ENCODE data around the gene LEMD3.

Gene LEMD3

DNA sequence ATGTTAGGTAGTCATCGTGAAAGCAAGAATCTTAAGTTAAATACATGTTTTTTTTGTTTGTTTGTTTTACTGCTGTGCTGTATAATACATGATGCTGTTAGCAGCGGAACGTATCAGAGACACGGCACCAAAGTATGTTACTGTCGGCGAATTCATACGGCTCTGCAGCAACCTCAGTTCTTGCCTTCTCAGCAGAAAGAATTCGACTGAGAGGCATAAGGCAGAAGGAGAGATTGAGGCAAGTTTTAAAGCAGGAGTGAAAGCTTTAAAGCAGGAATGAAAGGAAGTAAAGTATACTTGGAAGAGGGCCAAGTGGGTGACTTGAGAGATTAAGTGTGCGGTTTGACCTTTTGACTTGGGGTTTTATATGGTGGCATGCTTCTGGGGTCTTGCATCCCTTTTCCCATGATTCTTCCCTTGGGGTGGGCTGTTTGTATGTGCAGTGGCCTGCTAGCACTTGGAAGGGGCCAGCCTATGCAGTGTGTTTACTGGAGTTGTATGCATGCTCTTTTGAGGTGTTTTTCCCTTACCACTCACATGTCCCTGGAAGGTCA lies 23.7 kb downstream of the LEMD3 start:
- Histone ChIP-seq H3K4me1 (ENCODE audit: control insufficient read depth, insufficient read depth, low read length, unreplicated experiment) (no peaks in the 10 kb centered on the region), H3K27me3 (ENCODE audit: insufficient read depth, low read length) (no peaks in the 10 kb centered on the region), H3K79me2 (ENCODE audit: control insufficient read depth, insufficient read depth, low read length, unreplicated experiment) (peaks cover 61% of the 10 kb centered on the region), H3K36me3 (ENCODE audit: insufficient read depth, low read length) (peaks cover 21% of the 10 kb centered on the region), H3K4me3 (ENCODE audit: low read depth, low read length) (no peak overlapping the region), H3K27ac (ENCODE audit: low read depth, low read length) (no peak overlapping the region), H2AFZ (ENCODE audit: low read length, unreplicated experiment) (no peak overlapping the region)

DNA sequence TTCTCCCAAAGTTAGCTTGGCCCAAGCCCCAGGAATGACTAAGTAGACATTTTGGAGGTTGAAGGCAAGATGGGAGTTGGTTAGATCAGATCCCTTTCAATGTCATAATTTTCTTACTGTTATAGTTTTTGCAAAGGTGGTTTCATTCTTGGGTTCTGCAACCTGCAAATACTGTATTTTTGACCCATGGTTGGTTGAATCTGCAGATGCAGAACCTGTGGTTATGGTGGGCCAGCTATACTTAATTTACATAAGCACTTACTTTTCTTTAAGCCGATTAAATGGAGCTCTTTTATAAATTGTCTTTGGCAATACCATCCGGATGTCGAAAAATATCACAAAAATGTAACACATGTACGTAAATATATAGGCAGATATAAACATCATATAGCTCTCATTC lies 25.6 kb downstream of the LEMD3 start:
- H3K36me3 ChIP-seq (ENCODE audit: insufficient read depth, low read length) = peaks cover 26% of the 10 kb centered on the region
- H3K4me1 ChIP-seq (ENCODE audit: control insufficient read depth, insufficient read depth, low read length, unreplicated experiment) = no peaks in the 10 kb centered on the region
- H3K4me3 ChIP-seq (ENCODE audit: low read depth, low read length) = no peak overlapping the region
- no peak overlapping the region for H3K27ac ChIP-seq (ENCODE audit: low read depth, low read length)
- no peaks in the 10 kb centered on the region for H3K27me3 ChIP-seq (ENCODE audit: insufficient read depth, low read length)
- peaks cover 58% of the 10 kb centered on the region for H3K79me2 ChIP-seq (ENCODE audit: control insufficient read depth, insufficient read depth, low read length, unreplicated experiment)
- H2AFZ ChIP-seq (ENCODE audit: low read length, unreplicated experiment) = no peak overlapping the region

DNA sequence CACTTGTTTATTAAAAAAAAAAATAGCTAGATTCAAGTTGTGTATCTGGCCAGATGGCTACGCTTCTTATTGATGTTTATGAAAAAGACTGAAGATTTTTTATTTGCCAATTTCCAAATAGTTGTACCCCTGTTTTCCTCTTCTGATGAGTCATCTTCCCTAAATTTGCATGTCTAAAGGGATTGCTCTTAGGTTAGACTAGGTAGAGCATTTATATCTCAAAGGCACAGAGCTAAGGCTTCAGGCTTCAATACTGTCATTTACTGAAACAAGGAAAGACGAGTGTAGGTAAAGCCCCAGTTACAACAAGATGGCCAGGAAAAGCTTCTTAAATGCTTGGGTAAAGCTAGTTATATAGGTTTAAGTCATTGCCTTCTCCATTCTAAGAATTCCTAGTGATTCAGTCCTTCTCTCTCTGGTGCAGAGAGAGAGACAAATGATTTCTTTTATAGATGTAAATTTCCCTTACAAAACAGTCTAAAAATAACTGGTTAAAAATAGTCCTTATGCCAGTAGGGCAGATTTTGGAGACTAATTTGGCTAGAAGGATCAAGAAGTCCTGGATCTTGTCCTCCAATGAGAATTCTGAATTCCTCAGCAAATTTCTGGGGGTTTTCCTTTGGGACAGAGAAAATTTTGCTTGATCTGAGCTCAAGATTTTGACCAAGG lies 26.1 kb downstream of the LEMD3 start:
- Histone ChIP-seq H3K4me3 (ENCODE audit: low read depth, low read length) (no peak overlapping the region), H3K79me2 (ENCODE audit: control insufficient read depth, insufficient read depth, low read length, unreplicated experiment) (peaks cover 57% of the 10 kb centered on the region), H3K27ac (ENCODE audit: low read depth, low read length) (no peak overlapping the region), H3K27me3 (ENCODE audit: insufficient read depth, low read length) (no peaks in the 10 kb centered on the region), H2AFZ (ENCODE audit: low read length, unreplicated experiment) (no peak overlapping the region), H3K36me3 (ENCODE audit: insufficient read depth, low read length) (peaks cover 30% of the 10 kb centered on the region), H3K4me1 (ENCODE audit: control insufficient read depth, insufficient read depth, low read length, unreplicated experiment) (no peaks in the 10 kb centered on the region)

DNA sequence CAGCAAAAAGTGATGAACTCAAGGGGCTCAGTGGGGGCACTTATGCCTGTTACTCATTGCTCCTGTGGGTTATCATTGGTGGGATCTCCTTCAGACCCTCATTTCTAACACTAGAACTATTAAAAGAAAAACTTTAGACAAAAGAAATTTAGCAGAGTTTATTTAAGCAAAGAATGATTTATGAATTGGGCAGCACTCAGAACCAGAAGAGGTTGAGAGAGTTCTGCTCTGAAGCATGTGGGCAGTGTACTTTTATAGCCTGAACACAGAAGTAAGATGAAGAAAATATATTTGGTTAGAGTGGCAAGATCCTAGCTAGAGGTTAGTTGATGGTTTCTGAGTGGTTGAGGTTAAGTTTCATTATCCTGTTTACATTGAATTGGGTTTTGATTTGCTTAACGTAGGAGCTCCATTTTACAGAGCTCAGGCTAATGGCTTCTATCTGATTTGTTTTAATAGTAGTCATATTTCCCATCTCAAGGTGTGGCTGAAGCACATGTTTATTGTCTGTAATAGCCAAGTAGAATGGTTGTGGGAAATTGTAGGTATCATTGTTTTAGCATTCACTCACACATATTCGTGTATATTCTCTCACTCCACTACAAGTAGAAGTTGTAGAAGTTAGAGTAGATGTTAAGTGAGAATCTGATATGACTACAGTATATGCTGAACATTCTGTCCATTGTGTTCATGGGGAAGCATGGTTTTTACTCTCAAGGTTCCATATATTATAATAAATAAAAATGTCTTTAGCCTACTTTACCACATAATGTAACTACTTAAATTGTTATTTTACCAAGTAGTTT lies 27.6 kb downstream of the LEMD3 start:
- Histone ChIP-seq H3K27me3 (ENCODE audit: insufficient read depth, low read length) (no peaks in the 10 kb centered on the region), H3K36me3 (ENCODE audit: insufficient read depth, low read length) (peaks cover 30% of the 10 kb centered on the region), H3K27ac (ENCODE audit: low read depth, low read length) (no peak overlapping the region), H3K79me2 (ENCODE audit: control insufficient read depth, insufficient read depth, low read length, unreplicated experiment) (peaks cover 60% of the 10 kb centered on the region), H3K4me3 (ENCODE audit: low read depth, low read length) (no peak overlapping the region), H3K4me1 (ENCODE audit: control insufficient read depth, insufficient read depth, low read length, unreplicated experiment) (no peaks in the 10 kb centered on the region), H2AFZ (ENCODE audit: low read length, unreplicated experiment) (no peak overlapping the region)

DNA sequence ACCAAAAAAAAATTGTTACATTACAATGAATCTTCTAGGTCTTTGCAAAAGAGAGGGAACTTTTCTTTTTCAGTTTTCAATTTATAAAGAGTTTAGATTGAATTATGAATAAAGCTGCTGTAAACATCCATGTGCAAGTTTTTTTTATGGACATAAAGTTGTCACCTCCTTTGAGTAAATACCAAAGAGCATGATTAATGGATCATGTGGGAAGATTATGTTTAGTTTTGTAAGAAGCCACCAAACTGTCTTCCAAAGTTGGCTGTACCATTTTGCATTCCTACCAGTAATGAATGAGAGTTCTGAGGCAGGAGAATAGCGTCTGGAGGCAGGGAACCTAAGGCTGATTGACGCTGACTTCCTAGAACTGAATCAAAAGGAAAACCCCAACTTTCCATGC lies 30.2 kb downstream of the LEMD3 start:
- Histone ChIP-seq H3K4me1 (ENCODE audit: control insufficient read depth, insufficient read depth, low read length, unreplicated experiment) (no peaks in the 10 kb centered on the region), H3K27ac (ENCODE audit: low read depth, low read length) (no peak overlapping the region), H2AFZ (ENCODE audit: low read length, unreplicated experiment) (no peak overlapping the region), H3K4me3 (ENCODE audit: low read depth, low read length) (no peak overlapping the region), H3K36me3 (ENCODE audit: insufficient read depth, low read length) (peaks cover 22% of the 10 kb centered on the region), H3K79me2 (ENCODE audit: control insufficient read depth, insufficient read depth, low read length, unreplicated experiment) (peaks cover 60% of the 10 kb centered on the region), H3K27me3 (ENCODE audit: insufficient read depth, low read length) (no peaks in the 10 kb centered on the region)

DNA sequence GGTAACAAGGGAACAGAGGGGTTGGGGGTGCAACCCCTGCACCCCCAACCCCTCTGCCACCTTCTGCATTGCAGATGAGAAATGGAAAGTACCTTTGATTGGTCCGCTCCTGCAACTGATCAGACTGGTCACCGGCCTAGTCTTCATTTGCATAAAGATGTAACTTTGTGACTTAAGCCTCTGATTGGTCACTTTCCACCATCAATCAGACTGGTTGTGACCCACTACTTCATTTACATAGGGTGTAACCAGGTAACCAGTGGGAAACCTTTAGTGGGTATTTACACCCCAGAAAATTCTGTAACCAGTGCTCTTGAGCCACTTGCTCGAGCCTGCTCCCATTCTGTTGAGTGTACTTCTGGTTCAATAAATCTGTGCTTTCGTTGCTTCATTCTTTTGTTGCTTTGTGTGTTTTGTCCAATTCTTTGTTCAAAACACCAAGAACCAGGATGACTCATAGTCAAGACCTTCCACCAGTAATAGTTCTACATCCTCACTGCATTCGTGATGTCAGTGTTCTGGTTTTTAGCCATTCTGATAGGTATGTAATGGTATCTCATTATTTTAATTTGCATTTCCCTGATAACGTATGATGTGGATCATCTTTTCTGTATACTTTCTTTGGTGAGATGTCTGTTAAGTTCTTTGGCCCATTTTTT lies 30.8 kb downstream of the LEMD3 start:
- Histone ChIP-seq H3K79me2 (ENCODE audit: control insufficient read depth, insufficient read depth, low read length, unreplicated experiment) (peaks cover 56% of the 10 kb centered on the region), H3K4me3 (ENCODE audit: low read depth, low read length) (no peak overlapping the region), H3K27ac (ENCODE audit: low read depth, low read length) (no peak overlapping the region), H3K36me3 (ENCODE audit: insufficient read depth, low read length) (peaks cover 19% of the 10 kb centered on the region), H2AFZ (ENCODE audit: low read length, unreplicated experiment) (no peak overlapping the region), H3K27me3 (ENCODE audit: insufficient read depth, low read length) (no peaks in the 10 kb centered on the region), H3K4me1 (ENCODE audit: control insufficient read depth, insufficient read depth, low read length, unreplicated experiment) (no peaks in the 10 kb centered on the region)

DNA sequence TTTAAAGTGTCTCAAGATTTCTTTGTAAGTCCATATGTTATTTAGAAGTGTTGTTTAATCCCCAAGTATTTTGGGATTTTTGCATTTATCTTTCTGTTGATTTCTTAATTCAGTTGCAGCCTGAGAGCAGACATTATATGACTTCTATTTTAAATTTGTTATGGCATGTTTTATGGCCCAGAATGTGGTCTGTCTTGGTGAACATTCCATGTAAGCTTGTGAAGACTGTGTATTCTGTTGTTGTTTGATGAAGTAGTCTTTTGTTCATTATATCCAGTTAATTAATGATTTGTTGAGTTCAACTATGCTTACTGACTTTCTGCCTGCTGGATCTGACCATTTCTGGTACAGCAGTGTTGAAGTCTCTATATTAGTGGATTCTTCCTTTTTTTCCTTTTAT lies 34.0 kb downstream of the LEMD3 start:
- Histone ChIP-seq H3K27me3 (ENCODE audit: insufficient read depth, low read length) (no peaks in the 10 kb centered on the region), H3K4me1 (ENCODE audit: control insufficient read depth, insufficient read depth, low read length, unreplicated experiment) (no peaks in the 10 kb centered on the region), H3K4me3 (ENCODE audit: low read depth, low read length) (no peak overlapping the region), H3K79me2 (ENCODE audit: control insufficient read depth, insufficient read depth, low read length, unreplicated experiment) (peaks cover 61% of the 10 kb centered on the region), H3K27ac (ENCODE audit: low read depth, low read length) (no peak overlapping the region), H2AFZ (ENCODE audit: low read length, unreplicated experiment) (no peak overlapping the region), H3K36me3 (ENCODE audit: insufficient read depth, low read length) (peaks cover 9% of the 10 kb centered on the region)

DNA sequence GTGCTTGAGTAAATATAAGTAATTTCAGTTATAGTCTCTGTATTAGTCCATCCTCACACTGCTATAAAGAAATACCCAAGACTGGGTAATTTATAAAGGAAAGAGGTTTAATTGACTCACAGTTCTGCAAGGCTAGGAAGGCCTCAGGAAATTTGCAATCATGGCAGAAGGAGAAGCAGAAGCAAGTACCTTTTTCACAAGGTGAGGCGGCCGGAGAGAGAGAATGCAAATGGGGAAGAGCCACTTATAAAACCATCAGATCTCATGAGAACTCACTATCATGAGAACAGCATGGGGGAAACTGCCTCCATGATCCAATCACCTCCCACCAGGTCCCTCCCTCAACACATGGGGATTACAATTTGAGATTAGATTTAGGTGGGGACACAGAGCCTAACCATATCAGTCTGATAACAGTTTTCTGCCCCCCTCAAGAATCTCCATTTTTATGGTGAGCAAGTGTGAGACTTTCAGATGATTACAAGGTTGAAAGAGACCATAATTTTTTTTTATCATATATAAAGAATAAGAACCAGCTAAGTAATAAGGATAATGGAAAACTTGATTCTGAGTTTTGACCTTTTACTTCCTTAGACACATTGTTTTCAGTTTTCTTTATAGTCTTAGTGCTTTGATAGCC lies 35.6 kb downstream of the LEMD3 start:
- H3K27me3 ChIP-seq (ENCODE audit: insufficient read depth, low read length) = no peaks in the 10 kb centered on the region
- H3K27ac ChIP-seq (ENCODE audit: low read depth, low read length) = no peak overlapping the region
- no peak overlapping the region for H3K4me3 ChIP-seq (ENCODE audit: low read depth, low read length)
- no peak overlapping the region for H2AFZ ChIP-seq (ENCODE audit: low read length, unreplicated experiment)
- H3K36me3 ChIP-seq (ENCODE audit: insufficient read depth, low read length) = peaks cover 3% of the 10 kb centered on the region; the same call in 1 of the 2 replicates
- H3K4me1 ChIP-seq (ENCODE audit: control insufficient read depth, insufficient read depth, low read length, unreplicated experiment) = no peaks in the 10 kb centered on the region
- peaks cover 64% of the 10 kb centered on the region for H3K79me2 ChIP-seq (ENCODE audit: control insufficient read depth, insufficient read depth, low read length, unreplicated experiment)

DNA sequence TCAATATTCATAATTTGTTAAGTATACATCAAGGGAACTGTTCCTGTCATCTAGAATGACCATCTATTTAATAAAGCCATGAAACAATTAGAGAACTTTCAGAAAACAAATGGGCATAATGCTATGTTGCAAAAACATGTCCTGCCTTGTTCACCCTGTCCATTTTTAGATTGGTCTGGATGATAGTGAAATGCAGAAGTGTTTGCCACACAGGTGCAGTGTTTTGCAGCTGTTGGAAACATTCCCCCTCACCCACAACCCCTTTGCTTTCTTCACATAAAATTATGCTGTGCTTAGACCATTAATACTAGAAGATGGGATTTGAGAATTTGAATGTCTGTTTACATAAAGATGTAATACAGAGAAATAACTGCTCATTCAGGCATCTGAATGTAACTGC lies 36.5 kb downstream of the LEMD3 start:
- Histone ChIP-seq H3K4me1 (ENCODE audit: control insufficient read depth, insufficient read depth, low read length, unreplicated experiment) (no peaks in the 10 kb centered on the region), H3K36me3 (ENCODE audit: insufficient read depth, low read length) (no peaks in the 10 kb centered on the region), H3K79me2 (ENCODE audit: control insufficient read depth, insufficient read depth, low read length, unreplicated experiment) (peaks cover 56% of the 10 kb centered on the region), H3K27me3 (ENCODE audit: insufficient read depth, low read length) (no peaks in the 10 kb centered on the region), H3K4me3 (ENCODE audit: low read depth, low read length) (no peak overlapping the region), H2AFZ (ENCODE audit: low read length, unreplicated experiment) (no peak overlapping the region), H3K27ac (ENCODE audit: low read depth, low read length) (no peak overlapping the region)

DNA sequence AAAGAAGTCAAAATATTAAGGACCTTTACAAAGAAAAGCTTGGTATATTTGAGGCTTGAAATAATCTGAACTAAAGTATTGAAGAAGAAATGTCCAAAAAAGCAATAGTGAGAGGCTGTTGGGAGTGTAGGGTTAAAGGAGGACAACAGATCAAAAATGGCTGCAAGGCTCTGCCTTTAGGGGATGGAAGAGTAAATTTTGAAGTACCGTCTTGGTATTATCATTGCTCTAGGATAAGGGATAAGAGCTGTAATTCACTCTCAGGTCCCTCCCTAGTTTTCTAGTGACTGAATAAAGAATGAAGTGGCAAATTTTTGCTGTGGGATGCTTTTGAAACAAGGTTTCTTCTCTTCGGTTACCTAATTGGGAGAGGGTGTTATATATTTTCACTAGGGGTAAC lies 38.7 kb downstream of the LEMD3 start:
- Histone ChIP-seq H2AFZ (ENCODE audit: low read length, unreplicated experiment) (no peak overlapping the region), H3K4me3 (ENCODE audit: low read depth, low read length) (no peak overlapping the region), H3K27me3 (ENCODE audit: insufficient read depth, low read length) (no peaks in the 10 kb centered on the region), H3K4me1 (ENCODE audit: control insufficient read depth, insufficient read depth, low read length, unreplicated experiment) (no peaks in the 10 kb centered on the region), H3K36me3 (ENCODE audit: insufficient read depth, low read length) (no peaks in the 10 kb centered on the region), H3K79me2 (ENCODE audit: control insufficient read depth, insufficient read depth, low read length, unreplicated experiment) (peaks cover 36% of the 10 kb centered on the region), H3K27ac (ENCODE audit: low read depth, low read length) (no peak overlapping the region)

Data from ACC112 (cell line).